HL-60 (cell line): ENCODE measurements around the gene SUPV3L1.
A peak's percentile ranks its signal among the peaks of the same experiment; 100 is the strongest.
"Not testable (repeated sequence)": the region's sequence is repeated elsewhere in the genome, so short reads cannot be mapped to it uniquely, and the experiment has no call there.

Source experiments
- DNase-seq, 2 experiments: peaks; one replicate each; pipeline ENCODE4 v3.0.0-alpha.2; 2010 to 2020; ENCODE audit warnings: low read depth in 1 of 2, low spot score in 1 of 2
- H3K27ac ChIP-seq: fragments of 250-450 bp; sonication (Bioruptor Pico); replicated peaks from 2 replicates; pipeline ENCODE4 v1.5.1; 2020; ENCODE audit warnings: mild to moderate bottlenecking, moderate library complexity
- H3K27me3 ChIP-seq: fragments of 250-450 bp; sonication (Bioruptor Pico); 2 replicates; pipeline ENCODE4 v1.5.1; 2021; ENCODE audit warnings: mild to moderate bottlenecking, moderate library complexity; ENCODE audit not compliant: insufficient read depth, poor library complexity, severe bottlenecking
- H3K4me3 ChIP-seq: replicated peaks from 2 replicates; pipeline ENCODE4 v1.5.1; 2011; ENCODE audit warnings: mild to moderate bottlenecking, control low read depth, low read length; ENCODE audit not compliant: insufficient read depth
- GABPA ChIP-seq: IDR thresholded peaks from 2 replicates; pipeline ENCODE4 v1.6.1; 2012; ENCODE audit warnings: low read depth
- POLR2AphosphoS5 ChIP-seq: IDR thresholded peaks from 2 replicates; pipeline ENCODE4 v1.6.1; 2012; ENCODE audit warnings: low read depth
- SPI1 ChIP-seq: IDR thresholded peaks from 2 replicates; pipeline ENCODE4 v1.6.1; 2012; ENCODE audit warnings: low read depth, mild to moderate bottlenecking, borderline replicate concordance
- TF ChIP-seq, protein P1 (sequence below): IDR thresholded peaks from 2 replicates; pipeline ENCODE4 v1.6.1; 2012; ENCODE audit warnings: low read depth; ENCODE audit not compliant: insufficient replicate concordance
- TF ChIP-seq, protein P2 (sequence below): IDR thresholded peaks from one replicate; pipeline ENCODE4 v1.5.1; 2011; ENCODE audit warnings: low read length, control low read depth, inconsistent platforms; ENCODE audit not compliant: insufficient read depth

SUPV3L1 gene

DNA sequence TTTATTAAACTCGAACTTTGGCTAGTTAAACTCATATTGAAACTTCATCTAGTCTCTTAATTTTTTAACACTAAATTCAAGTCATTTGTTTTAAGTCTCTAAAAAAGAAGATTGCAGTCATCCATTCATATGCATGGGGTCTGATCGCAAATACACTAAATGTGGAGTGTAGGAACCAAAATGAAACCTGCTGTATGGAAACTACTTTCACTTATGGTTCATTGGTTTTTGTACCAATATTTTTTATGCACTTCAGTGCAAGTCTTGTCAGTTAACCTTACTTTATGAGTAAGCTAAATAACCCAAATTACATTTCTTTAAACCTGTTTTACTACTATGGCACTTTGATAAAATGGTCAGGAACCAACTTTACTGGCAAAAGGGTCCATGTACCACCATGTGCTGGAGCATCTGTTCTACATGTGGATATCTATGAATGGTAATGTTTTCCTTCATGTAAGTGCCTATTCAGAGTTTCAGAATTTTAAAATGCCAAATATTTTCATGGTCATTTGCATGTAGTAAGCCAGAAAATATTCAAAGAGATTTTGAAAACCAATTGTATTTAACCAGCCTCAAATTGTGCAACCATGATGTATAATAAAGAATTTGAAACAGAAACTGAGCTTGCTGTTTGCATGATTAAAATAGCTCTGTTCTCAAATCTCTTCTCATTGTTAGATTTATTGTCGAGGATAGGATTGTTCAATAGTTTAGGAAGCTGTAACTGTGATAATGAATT lies 7.6 kb upstream of the SUPV3L1 start:
- H3K4me3 ChIP-seq: no peak overlapping the region
- H3K27ac ChIP-seq: no peak overlapping the region

DNA sequence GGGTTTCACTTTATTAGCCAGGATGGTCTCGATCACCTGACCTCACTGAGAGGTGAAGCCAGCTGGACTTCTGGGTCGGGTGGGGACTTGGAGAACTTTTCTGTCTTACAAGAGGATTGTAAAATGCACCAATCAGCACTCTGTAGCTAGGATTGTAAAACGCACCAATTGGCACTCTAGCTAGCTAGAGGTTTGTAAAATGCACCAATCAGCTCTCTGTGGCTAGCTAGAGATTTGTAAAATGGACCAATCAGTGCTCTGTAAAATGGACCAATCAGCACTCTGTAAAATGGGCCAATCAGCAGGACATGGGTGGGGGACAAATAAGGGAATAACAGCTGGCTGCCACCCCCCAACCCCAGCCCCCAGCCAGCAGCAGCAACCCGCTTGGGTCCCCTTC lies 4.7 kb upstream of the SUPV3L1 start:
- not testable (repeated sequence) for H3K27me3 ChIP-seq, H3K4me3 ChIP-seq, DNase-seq, H3K27ac ChIP-seq

More for the DNA sequence above, 7.6 kb upstream of the SUPV3L1 start:
- TF ChIP-seq POLR2AphosphoS5 (no peak), GABPA (no peak), SPI1 (no peak)
- TF ChIP-seq, protein P1, sequence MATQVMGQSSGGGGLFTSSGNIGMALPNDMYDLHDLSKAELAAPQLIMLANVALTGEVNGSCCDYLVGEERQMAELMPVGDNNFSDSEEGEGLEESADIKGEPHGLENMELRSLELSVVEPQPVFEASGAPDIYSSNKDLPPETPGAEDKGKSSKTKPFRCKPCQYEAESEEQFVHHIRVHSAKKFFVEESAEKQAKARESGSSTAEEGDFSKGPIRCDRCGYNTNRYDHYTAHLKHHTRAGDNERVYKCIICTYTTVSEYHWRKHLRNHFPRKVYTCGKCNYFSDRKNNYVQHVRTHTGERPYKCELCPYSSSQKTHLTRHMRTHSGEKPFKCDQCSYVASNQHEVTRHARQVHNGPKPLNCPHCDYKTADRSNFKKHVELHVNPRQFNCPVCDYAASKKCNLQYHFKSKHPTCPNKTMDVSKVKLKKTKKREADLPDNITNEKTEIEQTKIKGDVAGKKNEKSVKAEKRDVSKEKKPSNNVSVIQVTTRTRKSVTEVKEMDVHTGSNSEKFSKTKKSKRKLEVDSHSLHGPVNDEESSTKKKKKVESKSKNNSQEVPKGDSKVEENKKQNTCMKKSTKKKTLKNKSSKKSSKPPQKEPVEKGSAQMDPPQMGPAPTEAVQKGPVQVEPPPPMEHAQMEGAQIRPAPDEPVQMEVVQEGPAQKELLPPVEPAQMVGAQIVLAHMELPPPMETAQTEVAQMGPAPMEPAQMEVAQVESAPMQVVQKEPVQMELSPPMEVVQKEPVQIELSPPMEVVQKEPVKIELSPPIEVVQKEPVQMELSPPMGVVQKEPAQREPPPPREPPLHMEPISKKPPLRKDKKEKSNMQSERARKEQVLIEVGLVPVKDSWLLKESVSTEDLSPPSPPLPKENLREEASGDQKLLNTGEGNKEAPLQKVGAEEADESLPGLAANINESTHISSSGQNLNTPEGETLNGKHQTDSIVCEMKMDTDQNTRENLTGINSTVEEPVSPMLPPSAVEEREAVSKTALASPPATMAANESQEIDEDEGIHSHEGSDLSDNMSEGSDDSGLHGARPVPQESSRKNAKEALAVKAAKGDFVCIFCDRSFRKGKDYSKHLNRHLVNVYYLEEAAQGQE: no peak
- TF ChIP-seq, protein P2, sequence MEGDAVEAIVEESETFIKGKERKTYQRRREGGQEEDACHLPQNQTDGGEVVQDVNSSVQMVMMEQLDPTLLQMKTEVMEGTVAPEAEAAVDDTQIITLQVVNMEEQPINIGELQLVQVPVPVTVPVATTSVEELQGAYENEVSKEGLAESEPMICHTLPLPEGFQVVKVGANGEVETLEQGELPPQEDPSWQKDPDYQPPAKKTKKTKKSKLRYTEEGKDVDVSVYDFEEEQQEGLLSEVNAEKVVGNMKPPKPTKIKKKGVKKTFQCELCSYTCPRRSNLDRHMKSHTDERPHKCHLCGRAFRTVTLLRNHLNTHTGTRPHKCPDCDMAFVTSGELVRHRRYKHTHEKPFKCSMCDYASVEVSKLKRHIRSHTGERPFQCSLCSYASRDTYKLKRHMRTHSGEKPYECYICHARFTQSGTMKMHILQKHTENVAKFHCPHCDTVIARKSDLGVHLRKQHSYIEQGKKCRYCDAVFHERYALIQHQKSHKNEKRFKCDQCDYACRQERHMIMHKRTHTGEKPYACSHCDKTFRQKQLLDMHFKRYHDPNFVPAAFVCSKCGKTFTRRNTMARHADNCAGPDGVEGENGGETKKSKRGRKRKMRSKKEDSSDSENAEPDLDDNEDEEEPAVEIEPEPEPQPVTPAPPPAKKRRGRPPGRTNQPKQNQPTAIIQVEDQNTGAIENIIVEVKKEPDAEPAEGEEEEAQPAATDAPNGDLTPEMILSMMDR: no peak
- no peak for DNase-seq
- H3K27me3 ChIP-seq: no peaks in the 10 kb centered on the region

DNA sequence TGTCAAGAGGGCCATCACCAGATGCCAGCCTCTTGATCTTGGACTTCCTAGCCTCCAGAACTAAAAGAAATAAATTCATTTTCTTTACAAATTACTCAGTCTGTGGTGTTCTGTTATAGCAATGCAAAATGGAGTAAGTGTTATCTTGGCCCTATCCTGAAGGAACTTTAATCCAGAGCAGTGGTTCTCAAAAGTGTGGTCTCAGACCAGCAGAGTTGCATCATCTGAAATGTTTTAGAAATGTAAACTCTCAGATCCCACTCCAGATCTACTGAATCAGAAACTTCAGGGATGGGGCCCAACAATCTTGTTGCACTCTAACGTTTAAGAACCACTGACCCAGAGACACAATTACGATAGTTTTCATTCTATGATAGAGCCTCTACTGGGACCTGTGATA lies 3.2 kb upstream of the SUPV3L1 start:
- Histone ChIP-seq H3K27me3 (no peaks in the 10 kb centered on the region), H3K27ac (no peak overlapping the region), H3K4me3 (no peak overlapping the region)
- no peak for TF ChIP-seq GABPA
- TF ChIP-seq, protein P2: no peak
- TF ChIP-seq, protein P1: no peak
- TF ChIP-seq SPI1: no peak
- TF ChIP-seq POLR2AphosphoS5: no peak
- DNase-seq: no peak

DNA sequence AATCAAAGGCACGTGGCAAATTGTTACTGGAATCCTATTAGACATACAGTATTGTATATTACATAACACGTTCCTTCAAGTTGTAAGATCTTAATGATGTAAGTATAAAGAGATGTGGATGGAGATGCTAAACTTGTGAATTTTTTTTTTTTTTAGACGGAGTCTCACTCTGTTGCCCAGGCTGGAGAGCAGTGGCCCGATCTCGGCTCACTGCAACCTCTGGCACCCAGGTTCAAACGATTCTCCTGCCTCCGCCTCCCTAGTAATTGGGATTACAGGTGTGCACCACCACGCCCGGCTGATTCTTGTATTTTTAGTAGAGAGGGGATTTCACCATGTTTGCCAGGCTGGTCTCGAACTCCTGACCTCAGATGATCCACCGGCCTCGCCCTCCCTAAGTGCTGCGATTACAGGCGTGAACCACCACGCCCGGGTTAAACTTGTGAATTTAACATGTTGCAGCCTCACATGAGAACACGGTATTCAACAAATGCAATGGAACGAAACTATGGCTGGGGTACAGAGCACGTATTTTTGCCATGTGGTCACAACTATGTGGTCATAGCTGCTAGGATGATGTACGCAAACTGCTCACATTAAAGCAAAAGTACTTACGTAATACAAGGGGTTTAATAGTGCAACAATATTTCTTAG lies 818 bp upstream of the SUPV3L1 start:
- Histone ChIP-seq H3K27me3 (no peaks in the 10 kb centered on the region), H3K27ac (peak overlapping the region; percentile 99), H3K4me3 (peak overlapping the region; percentile 76)
- TF ChIP-seq, protein P2: no peak
- TF ChIP-seq POLR2AphosphoS5: no peak
- TF ChIP-seq SPI1: no peak
- TF ChIP-seq, protein P1: no peak
- TF ChIP-seq GABPA: no peak
- peak; percentile 56 to 77 for DNase-seq
